HG02884 (cell line): ENCODE data around the gene ASAP2.

Experiments
- ATAC-seq: cut with Tn5 transposase; IDR thresholded peaks from one replicate; pipeline ENCODE4 v1.9.1; 2021; ENCODE audit warnings: mild to moderate bottlenecking, moderate library complexity; ENCODE audit not compliant: unreplicated experiment

ASAP2 gene

DNA sequence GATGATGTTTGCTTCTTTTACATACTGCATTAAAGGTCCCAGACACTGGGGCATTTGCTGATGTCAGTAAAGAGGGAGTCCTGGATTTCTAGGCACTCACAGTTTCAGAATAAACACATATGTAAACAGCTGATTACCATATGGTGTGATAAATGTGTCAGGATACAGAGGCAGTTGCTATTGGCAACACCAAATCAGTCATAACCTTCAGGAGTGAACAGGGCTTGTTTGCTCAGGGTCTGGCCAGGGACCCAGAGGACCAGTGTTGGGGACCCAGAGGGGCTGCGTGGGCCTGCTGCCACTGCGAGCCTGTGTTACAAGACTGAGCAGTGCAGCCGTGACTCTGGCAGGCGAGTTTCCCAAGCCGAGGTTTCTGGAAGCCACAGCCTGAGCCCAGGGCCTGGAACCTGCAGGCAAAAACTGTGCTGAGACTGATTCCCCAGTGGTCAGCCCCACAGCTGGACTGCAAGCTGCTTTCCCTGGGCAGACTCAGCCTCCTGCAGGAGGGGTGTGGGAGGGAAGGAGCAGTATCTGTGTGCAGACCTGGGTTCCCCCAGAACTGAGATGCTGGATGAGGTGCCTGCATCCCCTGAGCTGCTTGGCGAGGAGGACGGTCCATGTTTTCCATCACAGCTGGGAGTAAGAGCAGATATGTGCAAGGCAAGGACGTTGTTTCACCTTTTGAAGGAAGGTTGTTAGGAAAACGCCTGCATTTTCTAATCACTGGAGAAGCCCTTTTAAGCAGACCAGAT lies 23.6 kb downstream of the ASAP2 start:
- no peak for ATAC-seq

DNA sequence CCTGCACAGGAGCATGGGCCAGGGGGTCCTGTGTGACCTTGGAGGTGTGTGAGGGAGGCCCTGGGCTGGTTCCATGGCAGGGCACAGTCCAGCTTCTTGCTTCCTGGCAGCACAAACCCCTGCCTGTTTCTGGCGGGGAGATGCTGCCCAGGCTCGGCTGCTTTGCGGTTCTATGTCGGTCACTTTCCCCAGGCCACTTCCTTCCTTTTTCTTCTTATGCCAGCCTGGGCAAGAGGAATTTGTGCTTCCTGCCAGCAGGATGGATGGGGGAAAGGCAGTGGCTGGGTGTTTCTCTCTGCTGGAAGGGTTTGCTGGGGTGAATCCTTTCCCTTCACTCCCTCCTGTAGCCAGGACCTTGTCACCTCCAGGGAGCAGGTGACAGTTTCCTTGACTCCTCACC lies 24.3 kb downstream of the ASAP2 start:
- no peak for ATAC-seq

DNA sequence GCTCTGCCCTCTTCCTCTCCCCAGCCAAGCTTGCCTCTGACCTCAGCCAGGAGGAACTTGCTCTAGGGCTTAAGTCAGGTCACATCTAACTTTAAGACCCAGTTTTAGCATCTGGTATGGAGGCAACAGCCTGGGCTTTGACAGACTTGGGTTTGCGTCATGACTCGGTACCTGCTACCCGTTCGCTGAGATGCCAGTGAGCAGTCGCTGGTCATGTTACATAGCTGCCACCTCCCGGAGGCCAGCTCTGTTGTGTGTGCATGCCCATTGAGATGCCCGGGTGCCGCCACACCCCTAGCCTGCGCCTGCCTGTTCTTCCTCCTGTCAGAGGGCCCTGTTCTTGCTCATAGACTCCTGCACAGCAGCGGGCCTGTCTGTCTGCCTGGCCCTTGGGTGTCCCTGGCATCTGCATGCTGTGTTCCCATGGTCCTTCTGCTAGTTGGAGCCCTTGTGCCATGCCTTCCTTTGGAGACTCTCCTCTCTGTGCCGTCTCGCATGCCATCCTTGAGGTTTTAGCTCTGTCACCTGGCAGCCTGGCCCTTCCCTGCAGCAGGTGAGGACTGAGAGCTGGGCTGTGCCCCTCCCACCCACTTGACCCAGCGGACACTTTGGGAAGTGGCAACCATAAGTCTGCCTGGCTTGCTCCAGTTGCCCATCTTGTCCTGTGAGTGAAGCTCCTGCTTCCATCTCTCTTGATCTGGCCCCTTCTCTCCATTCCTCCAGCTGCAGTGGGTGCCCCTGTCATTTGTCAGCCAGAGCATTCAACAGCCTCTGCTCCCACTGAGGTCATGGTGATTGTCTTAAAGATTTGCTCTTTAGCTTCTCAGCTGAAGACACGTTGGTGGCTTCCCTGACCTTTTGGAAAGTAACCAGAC lies 24.9 kb downstream of the ASAP2 start:
- no peak for ATAC-seq

DNA sequence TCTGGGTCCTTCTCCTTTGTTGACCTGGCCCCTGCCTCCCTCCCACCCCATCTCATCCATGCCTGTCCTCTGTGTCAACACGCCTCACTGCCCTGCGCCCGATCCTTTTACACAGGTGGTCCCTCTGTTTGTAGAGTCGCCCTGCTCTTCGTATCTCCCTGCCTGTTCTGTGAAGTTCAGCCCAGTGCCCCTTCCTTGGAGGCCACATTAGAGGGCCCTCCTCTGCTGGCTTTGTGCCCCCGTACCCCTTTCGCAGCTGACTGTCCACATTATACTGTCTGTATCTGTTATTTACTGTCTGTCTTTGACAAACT lies 25.5 kb downstream of the ASAP2 start:
- no peak for ATAC-seq

DNA sequence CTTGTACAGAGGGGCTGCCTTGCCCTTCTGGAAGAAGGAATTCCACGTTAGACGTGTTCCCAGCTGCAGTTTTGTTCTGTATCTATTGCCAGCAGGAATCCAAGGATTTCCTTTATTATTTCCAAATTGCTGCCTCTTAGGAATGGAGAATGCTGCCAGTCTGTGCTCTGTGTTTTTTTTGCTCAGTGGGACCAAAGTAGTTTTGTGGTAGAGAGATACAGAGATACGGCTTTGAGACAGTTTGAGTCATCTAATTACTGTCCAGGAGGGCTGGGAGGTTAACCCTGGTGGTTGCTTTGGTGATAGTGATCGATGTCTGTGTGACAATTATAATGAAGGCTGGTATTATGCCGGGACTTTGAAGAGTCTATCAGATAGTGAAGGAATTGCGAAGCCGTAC lies 26.3 kb downstream of the ASAP2 start:
- ATAC-seq: no peak

DNA sequence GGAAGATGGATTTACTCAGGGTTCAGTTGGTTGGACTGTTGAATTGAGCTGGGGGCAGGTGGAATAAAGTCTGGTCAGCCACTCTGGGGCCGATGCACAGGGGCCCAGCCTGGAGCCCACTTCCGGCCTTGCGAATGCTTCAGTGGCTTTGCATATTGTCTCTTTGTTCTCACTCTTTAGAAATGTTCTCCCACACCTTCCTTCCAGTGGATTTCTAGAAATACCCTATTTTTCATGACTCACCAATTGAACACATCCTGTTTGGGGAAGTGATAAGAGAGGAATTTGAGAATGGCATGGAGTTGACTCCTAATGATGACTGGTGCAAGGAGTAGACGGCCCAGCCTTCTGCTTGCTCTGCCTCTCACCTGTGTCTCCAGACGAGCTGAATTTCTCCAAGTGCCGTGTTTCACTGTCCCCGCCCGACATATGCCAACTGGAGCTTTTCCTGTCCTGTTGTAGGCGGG lies 28.1 kb downstream of the ASAP2 start:
- ATAC-seq: no peak

DNA sequence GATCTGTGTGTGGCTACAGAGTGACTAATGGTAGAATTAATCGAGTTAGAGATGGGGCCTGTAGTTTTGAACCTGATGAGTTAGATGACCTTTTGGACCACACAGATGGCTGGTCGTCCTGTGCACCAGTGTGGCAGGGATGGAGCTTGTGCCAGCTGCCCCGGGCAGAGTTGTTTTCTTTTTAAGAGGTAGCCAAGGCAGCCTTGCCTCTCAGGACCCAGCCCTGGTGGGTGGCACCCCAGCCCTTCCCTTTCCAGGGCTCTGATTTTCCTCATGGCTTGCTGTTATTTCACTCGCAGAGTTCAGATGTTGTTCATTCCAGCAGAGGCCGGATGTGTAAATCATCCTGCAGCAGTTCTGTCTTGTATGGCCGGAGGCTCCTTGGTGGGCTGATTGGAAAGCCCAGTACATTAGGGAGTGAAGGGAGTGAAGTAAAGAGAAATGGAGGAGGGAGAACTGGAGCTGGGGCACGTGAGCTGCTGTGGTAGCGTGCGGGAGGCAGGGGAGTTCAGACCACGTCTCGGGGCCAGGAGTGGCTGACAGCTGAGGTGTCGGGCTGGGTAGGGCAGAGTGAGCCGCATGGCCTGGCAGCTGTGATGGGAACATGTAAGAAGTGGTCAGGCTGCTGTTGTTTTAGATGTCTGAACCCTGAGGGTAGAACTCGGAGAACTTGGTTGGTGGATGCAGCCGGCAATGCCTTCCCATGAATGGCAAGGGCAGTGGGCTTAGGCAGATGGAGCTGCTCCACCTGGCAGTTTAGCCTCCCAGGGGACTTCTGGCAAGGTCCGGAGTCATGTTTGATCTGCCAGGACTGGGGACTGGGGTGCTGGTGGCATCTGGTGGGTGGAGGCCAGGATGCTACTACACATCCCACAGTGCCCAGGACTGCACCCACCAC lies 28.8 kb downstream of the ASAP2 start:
- no peak for ATAC-seq

DNA sequence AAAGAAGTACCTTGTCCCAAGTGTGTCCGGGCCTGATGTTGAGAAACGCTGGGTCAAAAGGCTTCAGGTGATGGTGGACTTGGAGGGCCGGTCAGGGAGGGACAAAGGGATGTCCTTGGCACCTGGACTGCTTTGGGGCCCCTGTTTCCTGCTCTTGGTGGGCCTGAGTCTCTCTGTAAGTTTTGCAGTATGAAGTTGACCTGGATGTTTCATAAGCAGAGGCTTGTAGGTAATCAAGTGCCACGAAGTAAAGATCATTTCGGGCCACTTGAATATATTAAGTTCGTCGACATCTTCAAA lies 29.4 kb downstream of the ASAP2 start:
- ATAC-seq: no peak

DNA sequence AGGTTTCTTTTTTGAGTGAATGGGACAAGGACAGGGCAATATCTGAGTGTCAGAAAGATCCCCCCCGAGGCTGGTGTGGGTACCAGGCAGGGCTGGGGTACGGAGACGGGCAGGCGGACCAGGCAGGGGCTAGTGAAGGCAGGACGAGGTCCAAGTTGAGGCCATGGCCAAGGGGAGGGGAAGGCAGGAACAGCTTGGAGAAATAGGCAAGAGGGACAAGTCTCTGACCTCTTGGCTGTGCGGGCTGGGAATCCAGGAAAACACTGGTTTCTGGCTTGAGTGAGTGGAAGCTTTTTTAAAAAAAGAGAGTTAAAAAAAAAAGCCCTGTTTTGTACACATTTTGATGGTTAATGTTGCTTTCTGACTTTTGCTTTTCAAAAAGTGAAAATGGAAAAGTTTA lies 30.3 kb downstream of the ASAP2 start:
- no peak for ATAC-seq

DNA sequence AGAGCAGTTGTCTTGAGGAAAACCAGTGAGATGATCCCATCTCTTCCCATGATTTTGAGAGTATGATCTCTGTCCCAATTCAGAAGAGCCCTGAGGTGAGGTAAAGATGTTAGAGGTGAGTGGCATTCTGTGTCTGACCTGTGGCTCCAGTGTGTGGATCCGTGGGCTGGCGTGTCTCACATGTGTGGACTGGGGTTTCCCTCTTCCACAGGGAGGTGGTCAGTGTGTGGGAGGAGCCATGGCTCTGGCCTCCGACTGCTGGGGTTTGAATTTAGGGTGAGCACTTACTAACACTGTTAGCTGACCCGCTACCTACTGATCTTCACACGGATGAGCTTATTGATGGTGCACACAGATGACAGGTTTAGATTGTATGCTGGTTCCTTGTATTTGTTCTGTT lies 31.2 kb downstream of the ASAP2 start:
- no peak for ATAC-seq

DNA sequence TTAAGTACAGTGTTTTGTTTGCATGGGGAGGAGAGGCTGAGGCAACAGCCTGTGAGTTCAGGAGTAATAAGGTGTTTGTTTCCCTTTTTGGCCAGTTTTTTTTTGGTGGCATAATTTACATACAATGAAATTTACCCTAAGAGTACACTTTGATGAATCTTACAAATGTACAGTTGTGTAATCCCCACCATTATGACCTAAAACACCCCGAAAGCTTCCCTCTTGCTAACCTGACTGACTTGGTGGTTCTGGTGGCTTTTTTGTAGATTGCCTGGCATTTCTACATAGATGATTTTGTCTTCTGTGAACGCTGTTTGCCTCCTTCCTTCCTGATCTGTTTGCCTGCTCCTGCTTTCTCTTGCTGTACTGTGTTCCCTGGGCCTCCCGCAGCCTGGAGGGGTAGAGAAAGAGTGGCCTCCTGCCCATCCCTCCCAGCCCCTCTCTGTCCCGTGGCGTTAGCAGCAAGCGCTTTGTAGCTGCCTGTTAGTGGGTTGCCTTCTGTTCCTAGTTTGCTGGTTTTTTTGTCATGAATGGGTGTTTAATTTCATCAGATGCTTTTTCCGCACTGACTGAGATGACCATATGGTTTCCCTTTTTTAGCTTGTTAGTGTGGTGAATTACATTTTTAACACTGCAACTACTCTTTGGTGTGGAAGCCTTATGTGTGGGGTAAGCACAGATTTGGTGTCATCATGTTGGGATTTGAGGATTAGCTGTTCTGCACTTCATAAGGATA lies 32.1 kb downstream of the ASAP2 start:
- no peak for ATAC-seq

DNA sequence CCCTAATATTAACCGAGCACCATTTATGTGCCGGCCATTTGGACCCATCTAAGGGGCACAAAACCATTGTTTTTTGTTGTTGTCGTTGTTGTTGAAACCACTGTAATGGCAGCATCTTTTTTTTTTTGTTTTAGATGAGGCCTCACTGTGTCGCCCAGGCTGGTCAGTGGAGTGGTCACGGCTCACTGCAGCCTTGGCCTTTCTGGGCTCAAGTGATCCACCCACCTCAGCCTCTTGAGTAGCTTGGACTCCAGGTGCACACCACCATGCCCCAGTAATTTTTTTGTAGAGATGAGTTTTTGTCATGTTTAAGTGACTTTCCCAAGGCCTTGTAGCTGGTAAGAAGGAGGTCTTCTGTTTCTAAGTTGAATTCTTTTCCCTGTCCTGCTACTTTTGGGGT lies 33.0 kb downstream of the ASAP2 start:
- ATAC-seq: no peak

DNA sequence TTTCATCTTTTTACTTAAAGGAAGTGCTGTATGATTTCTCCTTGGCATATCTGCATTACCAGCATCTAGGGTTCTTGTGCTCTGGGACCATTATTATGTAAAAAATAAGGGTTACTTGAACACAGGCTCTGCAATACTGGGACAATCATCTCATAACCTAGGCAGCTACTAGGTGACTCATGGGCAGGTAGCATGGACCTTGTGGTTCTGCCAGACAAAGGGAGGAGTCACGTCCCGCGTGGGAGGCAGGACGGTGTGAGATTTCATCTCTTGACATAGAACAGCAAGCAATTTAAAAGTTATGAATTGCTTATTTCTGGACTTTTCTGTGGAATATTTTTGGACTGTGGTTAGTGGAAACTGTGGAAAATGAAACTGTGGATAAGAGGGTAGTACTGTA lies 34.1 kb downstream of the ASAP2 start:
- ATAC-seq: no peak

DNA sequence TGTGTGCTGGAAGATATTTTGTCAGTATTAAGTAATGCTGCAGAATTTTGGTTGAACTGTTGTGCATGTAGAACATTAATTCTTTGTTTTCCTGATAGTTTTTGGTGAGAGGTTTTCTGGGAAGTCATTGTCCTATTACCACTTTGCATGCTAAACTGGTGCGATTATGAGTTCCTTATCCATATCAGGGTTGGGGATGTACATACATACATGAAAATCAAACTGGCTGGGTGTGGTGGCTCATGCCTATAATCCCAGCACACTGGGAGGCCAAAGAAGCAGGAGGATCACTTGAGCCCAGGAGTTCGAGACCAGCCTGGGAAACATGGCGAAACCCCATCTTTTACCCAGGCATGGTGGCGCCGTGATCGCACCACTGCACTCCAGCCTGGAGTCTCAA lies 34.6 kb downstream of the ASAP2 start:
- ATAC-seq: no peak

DNA sequence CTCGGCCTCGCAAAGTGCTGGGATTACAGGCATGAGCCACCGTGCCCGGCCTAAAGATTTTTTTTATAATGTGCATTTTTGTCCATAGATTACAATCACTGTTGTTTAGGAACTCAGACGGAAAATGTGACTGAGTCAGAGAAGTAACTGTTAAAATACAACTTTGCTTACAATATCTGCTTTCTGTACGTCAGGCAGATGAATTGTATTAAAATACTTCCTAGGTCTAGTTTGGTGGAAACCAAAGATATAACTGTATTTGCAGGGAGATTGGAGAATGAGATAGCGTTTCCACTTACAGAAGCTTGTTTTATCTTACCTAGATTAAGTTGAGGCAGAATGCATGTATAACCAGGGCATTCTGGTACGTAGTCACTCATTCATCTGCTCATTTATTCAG lies 36.7 kb downstream of the ASAP2 start:
- no peak for ATAC-seq

DNA sequence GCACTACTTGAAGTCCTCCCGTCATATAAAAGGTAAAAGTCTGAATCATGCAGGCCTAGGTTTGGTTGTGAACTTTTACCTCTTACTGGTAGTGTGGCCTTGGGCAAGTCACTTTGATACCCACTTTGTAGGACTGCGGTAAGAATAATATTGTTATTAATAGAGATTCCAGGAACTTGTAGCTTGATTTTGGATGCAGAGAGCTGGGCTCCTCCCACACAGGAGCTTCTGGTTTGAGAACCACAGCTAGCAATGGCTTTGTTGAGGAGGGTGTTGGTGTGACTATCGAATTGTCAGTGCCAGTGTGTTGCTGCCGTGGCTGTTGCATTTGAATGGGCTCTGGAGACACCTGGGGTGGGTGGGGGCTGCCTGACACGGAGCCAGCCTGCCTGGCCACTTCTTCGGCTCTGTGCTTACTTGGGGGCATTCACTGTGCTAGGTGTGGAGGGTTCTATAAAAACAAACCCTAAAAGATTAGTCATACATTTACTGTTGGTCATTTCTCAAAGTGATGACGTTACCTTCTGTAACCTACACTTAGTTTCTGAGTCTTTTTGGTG lies 38.5 kb downstream of the ASAP2 start:
- ATAC-seq: no peak

DNA sequence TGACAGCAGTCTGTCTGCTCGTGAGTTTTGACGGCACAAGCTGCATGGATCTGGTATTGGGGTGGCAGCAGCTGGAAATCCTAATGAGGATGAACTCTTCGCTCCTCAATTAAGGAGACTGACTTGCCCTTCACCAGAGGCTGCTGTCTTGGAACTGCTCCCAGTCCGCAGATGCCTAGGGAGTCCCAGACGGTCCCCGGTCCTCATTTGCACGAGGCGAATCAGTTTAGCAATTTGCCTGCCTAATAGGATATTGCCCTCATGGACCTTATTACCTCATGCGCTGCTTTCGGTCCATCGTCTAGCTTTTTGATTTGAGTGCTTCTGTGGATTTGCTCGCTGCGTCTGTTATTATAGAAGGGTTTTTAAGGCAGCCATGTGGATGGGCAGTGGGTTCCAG lies 40.6 kb downstream of the ASAP2 start:
- no peak for ATAC-seq

DNA sequence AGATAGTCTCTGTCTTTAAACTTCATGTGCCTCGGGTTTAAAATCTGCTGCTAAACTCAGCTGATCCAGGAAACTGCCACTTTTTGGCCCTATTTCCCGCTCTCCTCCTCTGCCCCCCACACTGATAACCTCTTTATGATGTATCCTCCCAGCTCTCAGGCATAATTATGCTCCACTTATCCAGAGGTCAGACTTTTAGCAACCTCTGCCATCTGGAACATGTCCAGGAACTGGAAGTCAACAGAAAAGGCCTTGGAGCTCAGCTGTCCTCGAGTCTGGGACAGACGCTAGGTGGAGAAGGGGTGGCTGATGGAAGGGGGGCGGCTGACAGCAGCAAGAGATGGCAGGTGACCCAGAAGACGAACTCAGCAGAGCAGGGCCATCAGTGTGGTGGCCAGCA lies 41.2 kb downstream of the ASAP2 start:
- no peak for ATAC-seq

DNA sequence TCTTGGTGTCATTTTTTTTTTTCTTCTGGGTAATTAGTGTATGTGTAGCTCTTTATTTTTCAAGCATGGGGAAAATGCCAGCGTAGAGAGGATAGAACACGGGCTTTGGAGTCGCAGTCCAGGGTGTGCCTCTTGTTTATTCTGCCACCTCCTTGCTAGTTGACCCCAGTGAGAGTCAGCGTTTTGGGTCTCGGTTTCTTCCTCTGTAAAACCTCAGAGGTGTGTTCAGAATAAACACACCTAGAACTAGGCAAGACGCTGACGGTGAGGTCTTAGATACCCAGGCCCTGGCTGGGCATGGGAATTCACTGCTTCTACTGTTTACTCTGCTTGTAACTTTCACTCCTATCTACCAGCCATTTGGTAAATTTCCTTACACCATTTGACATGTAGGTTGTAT lies 41.8 kb downstream of the ASAP2 start:
- no peak for ATAC-seq

DNA sequence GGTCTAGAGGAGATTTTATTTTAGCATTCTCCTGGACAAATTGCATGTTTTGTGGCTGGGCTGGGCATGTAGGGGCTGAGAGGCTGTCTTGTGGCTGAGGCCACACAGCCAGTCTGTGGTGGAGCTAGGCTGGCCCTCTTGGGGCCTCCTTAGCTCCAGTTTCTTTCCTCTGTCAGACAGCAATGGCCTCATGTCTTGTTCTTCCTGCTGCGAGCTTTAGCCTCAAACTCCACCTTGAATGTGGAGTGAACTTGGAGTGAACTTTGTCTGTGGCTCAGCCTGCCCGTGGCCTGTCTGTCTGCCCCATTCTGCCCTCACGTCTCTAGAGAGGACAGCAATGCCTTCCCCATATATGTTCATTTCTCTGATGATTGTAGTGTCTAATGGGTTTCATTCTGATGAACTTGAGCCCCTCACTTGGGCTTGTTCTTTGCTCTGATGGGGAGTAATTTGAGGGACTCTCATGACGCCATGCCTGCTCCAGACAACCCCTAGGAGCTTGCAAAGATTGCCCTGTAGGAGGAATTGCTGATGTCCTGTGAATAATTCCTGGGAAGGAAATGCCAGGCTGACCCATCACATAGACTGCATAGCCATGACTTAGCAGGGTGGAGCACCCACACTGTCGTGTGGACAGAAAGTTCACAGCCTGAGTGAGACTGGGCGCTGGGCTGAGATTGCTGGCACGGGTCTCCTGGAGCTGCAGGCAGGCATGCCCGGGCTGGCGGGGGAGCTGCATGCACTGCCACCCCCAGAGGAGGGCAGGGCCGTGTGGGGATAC lies 42.6 kb downstream of the ASAP2 start:
- no peak for ATAC-seq
